ENCODE measurements around the gene PRR5L. TPM values are rescaled to one million over a fixed set of nuclear protein-coding genes. Genes with fewer than 3 reads are reported as not detected.

PRR5L gene
- polyA plus RNA-seq, 3 donors = 3.5 to 16.0 (median 7.4) TPM

GRCh38 chr11:36399236-36399635, 103.1 kb downstream of the PRR5L start:
- H3K4me3 Mint-ChIP-seq = no peak overlapping the region
- no peak overlapping the region for H2AFZ ChIP-seq (ENCODE audit: insufficient read depth, low read depth, low read length, poor library complexity, severe bottlenecking)

GRCh38 chr11:36399745-36400144, 103.7 kb downstream of the PRR5L start:
- WGBS (ENCODE audit: insufficient coverage) = 73% methylated on average over 1 of the region's 5 CpGs
- H3K36me3 Mint-ChIP-seq = peaks cover 35 to 45% of the 10 kb centered on the region in 2 donors
- intact Hi-C loops (cut with micrococcal nuclease) = no loop called here
- Histone ChIP-seq H3K4me1 (ENCODE audit: control insufficient read depth in 1 of 2, insufficient read depth in 2 of 2, low read length in 2 of 2) (peaks cover 11 to 19% of the 10 kb centered on the region in 2 donors), H3K9ac (ENCODE audit: insufficient read depth, low read length, poor library complexity, severe bottlenecking) (no peak overlapping the region), H3K79me2 (ENCODE audit: insufficient read depth, low read length) (no peaks in the 10 kb centered on the region), H3K36me3 (replicated peaks in 1 of 2; ENCODE audit: control insufficient read depth in 1 of 2, insufficient read depth in 2 of 2, low read length in 2 of 2) (peaks cover 0 to 10% of the 10 kb centered on the region in 2 donors), H3K27me3 (ENCODE audit: control insufficient read depth in 2 of 2, insufficient read depth in 2 of 2, low read length in 2 of 2) (no peaks in the 10 kb centered on the region), H3K9me3 (replicated peaks in 1 of 2; ENCODE audit: control insufficient read depth in 1 of 2, insufficient read depth in 1 of 2, low read length in 2 of 2) (no peaks in the 10 kb centered on the region), H3K27ac (ENCODE audit: low read depth in 1 of 2, low read length in 2 of 2) (no peak overlapping the region), H3K4me3 (replicated peaks in 1 of 3; ENCODE audit: low read depth in 2 of 3, low read length in 3 of 3) (no peak overlapping the region), H3K4me2 (replicated peaks; ENCODE audit: extremely low read depth, low read length, poor library complexity, severe bottlenecking) (no peak overlapping the region), H2AFZ (ENCODE audit: insufficient read depth, low read depth, low read length, poor library complexity, severe bottlenecking) (no peak overlapping the region), H4K20me1 (ENCODE audit: insufficient read depth, low read length) (no peaks in the 10 kb centered on the region)
- H3K4me3 Mint-ChIP-seq = peak overlapping the region in 1 of 2 donors; percentile 78
- H3K4me1 Mint-ChIP-seq = peaks cover 23% of the 10 kb centered on the region
- H3K27me3 Mint-ChIP-seq (ENCODE audit: low read depth in 3 of 3) = peaks cover 6 to 15% (median 8%) of the 10 kb centered on the region in 3 donors
- H3K9me3 Mint-ChIP-seq = peaks cover 0 to 2% (median 0%) of the 10 kb centered on the region in 7 donors
- TF ChIP-seq CTCF (IDR thresholded peaks at IDR 0.05) = no peak
- DNase-seq = no peak
- H3K27ac Mint-ChIP-seq = no peak overlapping the region

More at GRCh38 chr11:36399236-36399635, 103.1 kb downstream of the PRR5L start:
- H3K9me3 ChIP-seq (replicated peaks in 1 of 2; ENCODE audit: control insufficient read depth in 1 of 2, insufficient read depth in 1 of 2, low read length in 2 of 2) = no peaks in the 10 kb centered on the region
- DNase-seq = no peak
- Mint-ChIP-seq H3K36me3 (peaks cover 35 to 48% of the 10 kb centered on the region in 2 donors), H3K4me1 (peaks cover 23% of the 10 kb centered on the region), H3K9me3 (peaks cover 0 to 2% (median 0%) of the 10 kb centered on the region in 7 donors), H3K27me3 (ENCODE audit: low read depth in 3 of 3) (peaks cover 6 to 15% (median 8%) of the 10 kb centered on the region in 3 donors), H3K27ac (peak overlapping the region in 2 of 7 donors; percentile 26 to 75)
- TF ChIP-seq CTCF (IDR thresholded peaks at IDR 0.05) = no peak
- no peaks in the 10 kb centered on the region for H4K20me1 ChIP-seq (ENCODE audit: insufficient read depth, low read length)
- peaks cover 11 to 20% of the 10 kb centered on the region in 2 donors for H3K4me1 ChIP-seq (ENCODE audit: control insufficient read depth in 1 of 2, insufficient read depth in 2 of 2, low read length in 2 of 2)
- 57% methylated on average over 1 of the region's 4 CpGs for WGBS (ENCODE audit: insufficient coverage)
- no peak overlapping the region for H3K9ac ChIP-seq (ENCODE audit: insufficient read depth, low read length, poor library complexity, severe bottlenecking)
- no peak overlapping the region for H3K27ac ChIP-seq (ENCODE audit: low read depth in 1 of 2, low read length in 2 of 2)
- H3K4me2 ChIP-seq (replicated peaks; ENCODE audit: extremely low read depth, low read length, poor library complexity, severe bottlenecking) = no peak overlapping the region
- no peaks in the 10 kb centered on the region for H3K79me2 ChIP-seq (ENCODE audit: insufficient read depth, low read length)
- intact Hi-C loops (cut with micrococcal nuclease) = no loop called here
- H3K4me3 ChIP-seq (replicated peaks in 1 of 3; ENCODE audit: low read depth in 2 of 3, low read length in 3 of 3) = no peak overlapping the region
- H3K27me3 ChIP-seq (ENCODE audit: control insufficient read depth in 2 of 2, insufficient read depth in 2 of 2, low read length in 2 of 2) = no peaks in the 10 kb centered on the region
- H3K36me3 ChIP-seq (replicated peaks in 1 of 2; ENCODE audit: control insufficient read depth in 1 of 2, insufficient read depth in 2 of 2, low read length in 2 of 2) = peaks cover 0 to 10% of the 10 kb centered on the region in 2 donors

All from CD14-positive monocyte (primary cell).